Right lobe of liver (tissue), 4 donors: ENCODE measurements around the gene SNX19.

Source experiments
- POLR2A ChIP-seq: fragments of 450-650 bp; IDR thresholded peaks from one replicate; pipeline ENCODE4 v1.6.1; 2017; ENCODE audit warnings: antibody characterized with exemption, mild to moderate bottlenecking
- TF ChIP-seq, protein P1 (sequence below), 4 donors: fragments of 200-600 bp in 3 of 4; fragments of 450-650 bp in 1 of 4; IDR thresholded peaks; one replicate each; pipeline versions ENCODE4 v1.5.1 to v1.8.0; 2016 to 2022; ENCODE audit warnings: antibody characterized with exemption in 4 of 4, mild to moderate bottlenecking in 2 of 4
- donor health status: DM: no; HTN: no; CAD: no.
- donor health status: DM: no; HTN: no; CAD: no.
- donor health status: DM: no; HTN: yes; CAD: no.

DNA sequence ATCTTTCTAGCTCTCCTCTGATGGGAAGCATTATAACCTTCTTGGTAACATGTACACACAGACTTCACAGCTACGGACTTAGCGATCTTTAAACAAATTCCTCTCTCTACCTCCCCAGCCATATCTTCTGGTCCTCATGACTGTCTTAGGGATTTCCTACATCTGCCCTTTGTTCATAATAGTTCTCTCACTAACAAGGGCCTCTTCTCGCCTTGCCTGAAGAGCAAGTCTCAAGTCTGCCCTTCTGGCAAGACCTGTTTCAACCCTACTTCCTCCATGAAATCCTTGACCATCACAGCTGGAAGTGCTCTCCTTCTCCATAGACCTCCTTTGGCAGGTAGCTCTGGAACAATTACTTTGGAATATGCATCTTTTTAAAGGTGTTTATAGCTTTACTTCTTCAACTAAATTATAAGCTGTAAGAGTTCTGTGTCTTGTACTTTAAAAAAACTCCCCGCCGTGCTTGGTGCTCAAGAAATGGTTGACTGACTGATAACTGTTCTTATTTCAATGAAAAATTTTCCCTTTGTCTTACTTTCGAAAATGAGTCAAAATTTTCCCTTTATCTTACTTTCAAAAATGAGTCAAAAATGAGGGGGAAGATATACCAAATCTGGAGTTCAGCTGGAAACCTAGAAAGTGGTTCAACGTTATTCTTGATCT lies 34.7 kb downstream of the SNX19 start:
- TF ChIP-seq POLR2A = no peak
- TF ChIP-seq, protein P1, sequence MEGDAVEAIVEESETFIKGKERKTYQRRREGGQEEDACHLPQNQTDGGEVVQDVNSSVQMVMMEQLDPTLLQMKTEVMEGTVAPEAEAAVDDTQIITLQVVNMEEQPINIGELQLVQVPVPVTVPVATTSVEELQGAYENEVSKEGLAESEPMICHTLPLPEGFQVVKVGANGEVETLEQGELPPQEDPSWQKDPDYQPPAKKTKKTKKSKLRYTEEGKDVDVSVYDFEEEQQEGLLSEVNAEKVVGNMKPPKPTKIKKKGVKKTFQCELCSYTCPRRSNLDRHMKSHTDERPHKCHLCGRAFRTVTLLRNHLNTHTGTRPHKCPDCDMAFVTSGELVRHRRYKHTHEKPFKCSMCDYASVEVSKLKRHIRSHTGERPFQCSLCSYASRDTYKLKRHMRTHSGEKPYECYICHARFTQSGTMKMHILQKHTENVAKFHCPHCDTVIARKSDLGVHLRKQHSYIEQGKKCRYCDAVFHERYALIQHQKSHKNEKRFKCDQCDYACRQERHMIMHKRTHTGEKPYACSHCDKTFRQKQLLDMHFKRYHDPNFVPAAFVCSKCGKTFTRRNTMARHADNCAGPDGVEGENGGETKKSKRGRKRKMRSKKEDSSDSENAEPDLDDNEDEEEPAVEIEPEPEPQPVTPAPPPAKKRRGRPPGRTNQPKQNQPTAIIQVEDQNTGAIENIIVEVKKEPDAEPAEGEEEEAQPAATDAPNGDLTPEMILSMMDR (IDR thresholded peaks at IDR 0.05) = no peak
